PC-9 (cell line): ENCODE results near the gene IQGAP3.

ENCODE experiments used
- EZH2 ChIP-seq: fragments of 200-600 bp; sonication (generic); IDR thresholded peaks from 2 replicates; pipeline ENCODE4 v1.8.0; 2017; ENCODE audit warnings: antibody characterized with exemption, low read depth
- TF ChIP-seq, protein P1 (sequence below): fragments of 200-600 bp; sonication (generic); conservative IDR thresholded peaks from 2 replicates; pipeline ENCODE4 v1.6.1; 2017; ENCODE audit warnings: mixed run types, antibody characterized with exemption, mild to moderate bottlenecking, moderate library complexity

DNA sequence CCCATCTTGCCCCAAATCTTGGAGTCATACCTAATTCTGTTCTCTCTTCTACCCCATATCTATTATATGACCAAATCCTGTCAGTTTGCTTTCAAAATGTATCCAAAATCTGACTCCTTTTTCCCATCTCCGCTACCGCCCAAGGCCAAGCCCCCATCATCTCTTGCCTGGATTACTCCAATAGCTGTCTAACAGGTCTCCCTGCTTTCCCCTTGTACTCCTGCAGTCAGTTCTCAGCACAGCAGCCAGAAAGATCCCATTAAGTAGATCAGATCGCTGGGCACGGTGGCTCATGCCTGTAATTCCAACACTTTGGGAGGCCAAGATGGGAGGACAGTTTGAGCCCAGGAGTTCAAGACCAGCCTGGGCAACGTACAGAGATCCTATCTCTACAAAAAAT lies 19.8 kb downstream of the IQGAP3 start:
- TF ChIP-seq, protein P1, sequence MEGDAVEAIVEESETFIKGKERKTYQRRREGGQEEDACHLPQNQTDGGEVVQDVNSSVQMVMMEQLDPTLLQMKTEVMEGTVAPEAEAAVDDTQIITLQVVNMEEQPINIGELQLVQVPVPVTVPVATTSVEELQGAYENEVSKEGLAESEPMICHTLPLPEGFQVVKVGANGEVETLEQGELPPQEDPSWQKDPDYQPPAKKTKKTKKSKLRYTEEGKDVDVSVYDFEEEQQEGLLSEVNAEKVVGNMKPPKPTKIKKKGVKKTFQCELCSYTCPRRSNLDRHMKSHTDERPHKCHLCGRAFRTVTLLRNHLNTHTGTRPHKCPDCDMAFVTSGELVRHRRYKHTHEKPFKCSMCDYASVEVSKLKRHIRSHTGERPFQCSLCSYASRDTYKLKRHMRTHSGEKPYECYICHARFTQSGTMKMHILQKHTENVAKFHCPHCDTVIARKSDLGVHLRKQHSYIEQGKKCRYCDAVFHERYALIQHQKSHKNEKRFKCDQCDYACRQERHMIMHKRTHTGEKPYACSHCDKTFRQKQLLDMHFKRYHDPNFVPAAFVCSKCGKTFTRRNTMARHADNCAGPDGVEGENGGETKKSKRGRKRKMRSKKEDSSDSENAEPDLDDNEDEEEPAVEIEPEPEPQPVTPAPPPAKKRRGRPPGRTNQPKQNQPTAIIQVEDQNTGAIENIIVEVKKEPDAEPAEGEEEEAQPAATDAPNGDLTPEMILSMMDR = no peak
- no peak for TF ChIP-seq EZH2
